SIG-M5 treated with dmso at 0.1 percent for 504 hours (cell line): ENCODE data around the gene SELENOI.
"Not testable (repeated sequence)": the region's sequence is repeated elsewhere in the genome, so short reads cannot be mapped to it uniquely, and the experiment has no call there.

Experiments
- DNase-seq: peaks from one replicate; lab custom pipeline; 2025; ENCODE audit not compliant: unreplicated experiment; lab: John Stamatoyannopoulos, UW

SELENOI gene

DNA sequence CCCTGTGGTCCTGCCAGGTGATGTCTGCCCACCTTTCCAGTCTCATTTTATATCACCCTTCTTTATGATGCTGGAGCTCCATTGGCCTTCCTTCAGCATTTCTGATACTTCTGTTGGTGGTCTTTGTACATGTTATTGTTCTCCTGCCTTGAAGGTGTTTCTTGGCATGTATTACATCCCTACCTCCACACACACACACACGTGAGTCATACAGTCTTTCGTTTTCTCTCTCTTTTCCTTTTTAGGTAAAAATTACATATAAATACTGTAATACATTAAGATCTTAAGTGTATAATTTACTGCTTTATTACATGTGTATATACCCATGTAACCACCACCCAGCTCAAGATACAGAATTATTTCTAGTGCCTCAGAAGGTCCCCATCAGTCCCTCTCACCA lies 10.8 kb downstream of the SELENOI start:
- no peak for DNase-seq

- no peak for DNase-seq
Observed at GRCh38 chr2:26359886-26360473, 14.0 kb downstream of the SELENOI start.

- no peak for DNase-seq
Observed at GRCh38 chr2:26363323-26363722, 17.4 kb downstream of the SELENOI start.

GRCh38 chr2:26363958-26364357 lies 18.0 kb downstream of the SELENOI start:
- no peak for DNase-seq

DNA sequence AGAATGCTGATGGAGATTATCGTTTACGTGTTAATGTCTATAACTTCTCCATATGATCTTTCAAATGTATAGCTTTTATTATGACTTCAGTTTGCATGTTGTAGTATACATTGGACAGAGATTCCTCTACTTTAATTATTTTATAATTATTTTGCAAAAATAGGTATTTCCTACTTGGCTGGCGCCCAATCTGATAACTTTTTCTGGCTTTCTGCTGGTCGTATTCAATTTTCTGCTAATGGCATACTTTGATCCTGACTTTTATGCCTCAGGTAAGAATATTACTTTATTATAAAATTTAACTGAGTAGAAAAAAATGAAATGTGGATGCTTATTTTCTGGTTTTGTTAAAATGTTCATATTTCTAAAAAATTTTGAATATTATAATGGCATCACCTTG lies 18.7 kb downstream of the SELENOI start:
- no peak for DNase-seq

- no peak for DNase-seq
Observed at GRCh38 chr2:26366957-26367356, 21.0 kb downstream of the SELENOI start.

- DNase-seq: not testable (repeated sequence)
Observed at GRCh38 chr2:26369664-26370063, 23.7 kb downstream of the SELENOI start.

DNA sequence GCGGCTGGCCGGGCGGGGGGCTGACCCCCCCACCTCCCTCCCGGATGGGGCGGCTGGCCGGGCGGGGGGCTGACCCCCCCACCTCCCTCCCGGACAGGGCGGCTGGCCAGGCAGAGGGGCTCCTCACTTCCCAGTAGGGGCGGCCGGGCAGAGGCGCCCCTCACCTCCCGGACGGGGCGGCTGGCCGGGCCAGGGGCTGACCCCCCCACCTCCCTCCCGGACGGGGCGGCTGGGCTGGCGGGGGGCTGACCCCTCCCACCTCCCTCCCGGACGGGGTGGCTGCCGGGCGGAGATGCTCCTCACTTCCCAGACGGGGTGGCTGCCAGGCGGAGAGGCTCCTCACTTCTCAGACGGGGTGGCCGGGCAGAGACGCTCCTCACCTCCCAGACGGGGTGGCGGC lies 25.0 kb downstream of the SELENOI start:
- not testable (repeated sequence) for DNase-seq

GRCh38 chr2:26376799-26377198 lies 30.9 kb downstream of the SELENOI start:
- DNase-seq: no peak

GRCh38 chr2:26380281-26380680 lies 34.3 kb downstream of the SELENOI start:
- no peak for DNase-seq

DNA sequence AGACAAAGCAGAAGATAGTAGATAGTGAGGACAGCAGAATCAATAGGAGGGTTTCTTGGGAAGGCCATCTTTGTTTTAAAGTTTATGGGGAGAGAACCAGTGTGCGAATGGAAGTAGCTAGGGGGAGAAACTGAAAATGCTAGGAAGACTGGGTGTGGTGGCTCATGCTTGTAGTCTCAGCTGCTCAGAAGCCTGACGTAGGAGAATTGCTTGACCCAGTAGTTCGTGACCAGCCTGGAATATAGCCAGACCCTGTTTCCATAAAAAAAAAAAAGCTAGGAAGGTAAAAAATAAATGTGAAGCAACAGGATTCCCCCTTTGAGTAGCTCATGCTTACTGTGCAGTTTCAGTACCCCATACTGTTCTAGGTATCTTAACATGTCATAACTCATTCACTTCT lies 36.6 kb downstream of the SELENOI start:
- DNase-seq: no peak

GRCh38 chr2:26384183-26384582 lies 38.2 kb downstream of the SELENOI start:
- no peak for DNase-seq

DNA sequence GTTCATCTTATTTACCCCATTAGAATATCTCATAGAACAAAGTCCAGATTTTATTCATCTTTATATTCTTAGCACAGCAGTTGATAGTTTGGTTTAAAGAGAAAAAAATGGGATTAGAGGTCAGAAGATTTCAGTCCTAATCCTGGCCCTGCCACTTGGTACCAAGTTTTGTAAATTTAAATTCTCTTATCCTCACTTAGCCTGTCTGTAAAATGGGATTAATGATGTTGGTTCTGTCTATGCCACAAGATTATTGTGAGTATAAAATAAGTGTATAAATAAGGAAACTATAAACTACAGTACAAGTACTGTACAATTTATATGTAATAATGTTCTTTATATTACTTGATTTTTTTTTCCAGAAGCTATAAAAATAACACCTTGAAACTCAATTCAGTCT lies 38.7 kb downstream of the SELENOI start:
- DNase-seq: no peak

DNA sequence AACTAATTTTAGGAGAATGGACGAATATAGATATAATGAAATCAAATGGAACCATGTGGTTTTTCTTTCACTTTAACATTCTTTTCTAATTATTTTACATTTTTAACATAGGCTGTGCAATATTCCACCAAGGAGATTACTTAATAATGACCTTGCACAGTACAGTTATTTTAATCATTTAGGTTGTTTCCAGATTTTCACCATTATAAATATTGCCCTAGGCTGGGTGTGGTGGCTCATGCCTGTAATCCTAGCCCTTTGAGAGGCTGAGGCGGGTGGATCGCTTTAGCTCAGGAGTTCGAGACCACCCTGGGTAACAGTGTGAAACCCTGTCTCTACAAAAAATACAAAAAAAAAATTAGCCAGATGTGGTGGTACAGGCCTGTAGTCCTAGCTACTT lies 41.2 kb downstream of the SELENOI start:
- no peak for DNase-seq

DNA sequence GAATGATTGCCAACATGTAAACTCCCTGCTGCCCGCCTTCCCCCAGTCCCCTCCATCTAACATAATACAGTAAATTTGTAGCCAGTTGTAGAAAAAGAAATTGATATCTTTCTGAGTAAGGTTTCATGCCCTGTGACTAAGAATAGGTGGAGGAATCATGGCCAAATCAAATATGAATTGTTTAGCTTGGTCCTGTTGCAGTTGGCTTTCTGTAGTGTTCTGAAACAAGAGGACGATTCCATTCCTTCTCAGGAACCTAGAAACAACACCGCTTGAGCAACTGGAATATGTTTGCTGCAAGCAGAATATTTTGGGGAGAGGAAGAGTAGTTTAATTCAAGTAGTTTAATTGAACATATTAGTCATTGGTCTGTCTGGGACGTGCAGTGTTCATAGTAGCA lies 48.8 kb downstream of the SELENOI start:
- no peak for DNase-seq

- no peak for DNase-seq
Observed at GRCh38 chr2:26395394-26395793, 49.5 kb downstream of the SELENOI start.

- DNase-seq: no peak
Observed at GRCh38 chr2:26396734-26397298, 50.9 kb downstream of the SELENOI start.

DNA sequence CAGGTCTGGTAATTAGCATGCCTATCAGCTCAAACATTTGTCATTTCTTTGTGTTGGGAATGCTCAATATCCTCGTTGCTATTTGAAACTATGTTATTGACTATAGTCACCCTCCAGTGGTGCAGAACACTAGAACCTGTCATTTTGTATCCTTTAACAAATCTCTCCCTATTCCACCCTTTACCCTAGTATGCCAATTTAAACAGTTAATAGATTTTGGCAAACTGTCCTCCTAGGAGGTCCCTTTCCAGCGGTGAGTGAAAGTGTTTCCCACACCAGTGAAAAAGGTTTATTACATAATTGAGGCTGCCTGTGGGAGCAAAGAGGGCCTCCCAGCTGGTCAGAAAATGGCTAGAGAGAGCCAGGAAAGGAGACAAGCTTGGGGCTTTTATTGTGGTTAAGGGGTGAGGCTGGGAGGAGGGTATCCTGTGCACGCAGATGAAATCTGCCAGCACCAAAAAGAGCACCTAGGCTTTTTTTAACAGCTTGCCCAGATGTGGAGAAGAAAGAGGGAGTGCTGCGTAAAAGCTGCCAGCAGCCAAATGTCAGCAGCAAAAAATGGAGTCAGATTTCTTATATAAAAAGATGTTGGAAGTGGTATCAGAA lies 53.9 kb downstream of the SELENOI start:
- no peak for DNase-seq

DNA sequence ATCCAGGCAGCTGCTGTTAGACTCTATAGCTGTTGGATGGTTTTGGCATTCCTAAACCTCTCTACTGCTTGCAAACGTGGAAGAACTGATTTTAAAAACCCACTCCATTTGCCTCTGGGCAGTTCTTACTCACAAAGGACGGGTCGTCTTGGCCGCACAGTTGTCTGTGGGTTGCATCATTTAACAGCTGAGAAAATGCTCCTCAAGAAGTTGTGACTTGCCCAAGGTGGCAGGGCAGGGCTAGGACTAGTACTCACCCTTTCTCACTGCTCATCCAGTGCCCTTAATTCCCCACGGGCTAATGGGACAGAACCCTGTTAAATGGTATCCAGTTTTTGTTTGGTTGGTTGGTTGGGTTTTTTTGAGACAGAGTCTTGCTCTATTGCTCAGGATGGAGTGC lies 54.8 kb downstream of the SELENOI start:
- DNase-seq: no peak

DNA sequence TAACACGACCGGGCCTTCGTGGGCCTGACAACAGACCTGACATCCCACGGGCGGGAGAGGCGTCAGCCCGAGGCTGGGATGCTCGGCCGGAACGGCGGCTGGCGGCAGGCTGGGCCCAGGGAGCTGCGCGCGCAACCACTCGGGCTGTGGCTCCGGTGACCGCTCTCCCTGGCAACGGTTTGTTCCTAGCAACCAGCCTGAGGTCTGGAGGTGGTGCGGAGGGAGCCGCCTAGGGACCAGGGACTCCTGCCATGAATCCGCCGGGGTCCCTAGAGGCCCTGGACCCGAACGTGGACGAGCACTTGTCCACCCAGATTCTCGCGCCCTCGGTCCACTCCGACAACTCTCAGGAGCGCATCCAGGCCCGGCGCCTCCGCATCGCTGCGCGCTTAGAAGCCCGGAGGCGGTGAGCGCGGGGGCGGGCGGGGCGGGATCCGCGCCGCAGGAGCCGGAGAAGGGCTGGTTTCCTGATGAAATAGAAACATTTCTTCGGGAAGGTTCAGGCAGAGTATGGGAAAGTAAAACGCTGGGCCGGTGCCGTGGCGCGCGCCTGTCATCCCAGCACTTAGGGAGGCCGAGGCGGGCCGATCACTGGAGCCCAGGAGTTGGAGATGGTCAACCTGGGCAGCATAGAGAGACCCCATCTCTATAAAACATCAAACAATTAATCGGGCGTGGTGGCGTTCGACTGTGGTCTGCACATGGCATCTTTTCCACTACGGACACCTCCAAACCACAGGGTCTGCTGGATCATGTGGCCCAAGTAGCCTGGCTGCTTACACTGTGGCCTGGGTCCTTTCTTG lies 56.0 kb downstream of the SELENOI start, which contains the start of gene DRC1:
TSS of gene DRC1 (plus strand) at position 182 of the 803 bp plus-strand sequence. CDS start at position 252, 70 bp downstream.
- DNase-seq: no peak

- DNase-seq: no peak
Observed at GRCh38 chr2:26407526-26407925, 61.6 kb downstream of the SELENOI start.

DNA sequence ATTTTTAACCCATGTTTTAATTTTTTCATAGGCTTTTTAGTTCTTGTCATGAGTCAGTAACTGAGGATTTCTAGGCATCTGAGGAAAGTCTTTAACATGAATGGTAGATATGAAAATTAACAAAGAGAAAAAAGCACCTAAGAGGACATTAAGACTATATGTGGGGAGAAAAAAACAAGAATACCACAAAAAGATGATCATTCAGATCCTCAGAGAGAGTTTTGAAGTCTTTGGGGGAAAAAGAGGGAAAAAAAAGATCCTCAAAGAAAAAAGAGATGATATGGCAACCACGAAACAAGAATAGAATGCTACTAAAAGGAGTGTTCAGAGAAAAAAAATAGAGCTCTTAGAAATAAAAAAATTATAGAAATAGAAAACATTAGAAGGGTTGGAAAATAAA lies 63.8 kb downstream of the SELENOI start:
- DNase-seq: no peak
